GM21576 (cell line): ENCODE results near the gene XIRP2.

Source experiments
- ATAC-seq: cut with Tn5 transposase; IDR thresholded peaks from one replicate; pipeline ENCODE4 v1.9.1; 2021; ENCODE audit warnings: mild to moderate bottlenecking, moderate library complexity; ENCODE audit not compliant: unreplicated experiment

Gene XIRP2

GRCh38 chr2:167271932-167272331 lies 383.7 kb downstream of the XIRP2 start:
- no peak for ATAC-seq

GRCh38 chr2:167275046-167275445 lies 386.8 kb downstream of the XIRP2 start:
- ATAC-seq = no peak

DNA sequence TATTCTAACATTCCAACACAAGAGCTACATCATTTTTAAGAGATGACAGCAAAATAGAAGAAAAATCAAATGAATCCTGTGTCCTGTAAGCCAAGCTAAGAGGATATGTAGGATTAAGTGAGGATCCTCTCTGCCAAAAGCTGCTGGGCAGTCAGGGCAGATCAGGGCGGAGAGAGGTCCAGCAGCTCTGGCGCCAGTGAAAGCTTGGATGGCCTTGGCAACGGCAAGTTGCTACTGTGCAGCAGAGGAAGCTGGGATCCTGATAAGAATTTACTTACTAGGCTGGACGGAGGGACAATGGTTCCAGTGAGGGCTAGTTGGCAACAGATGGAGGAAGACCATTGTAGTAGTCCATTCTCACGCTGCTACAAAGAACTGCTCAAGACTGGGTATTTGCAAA lies 391.5 kb downstream of the XIRP2 start:
- ATAC-seq = no peak

DNA sequence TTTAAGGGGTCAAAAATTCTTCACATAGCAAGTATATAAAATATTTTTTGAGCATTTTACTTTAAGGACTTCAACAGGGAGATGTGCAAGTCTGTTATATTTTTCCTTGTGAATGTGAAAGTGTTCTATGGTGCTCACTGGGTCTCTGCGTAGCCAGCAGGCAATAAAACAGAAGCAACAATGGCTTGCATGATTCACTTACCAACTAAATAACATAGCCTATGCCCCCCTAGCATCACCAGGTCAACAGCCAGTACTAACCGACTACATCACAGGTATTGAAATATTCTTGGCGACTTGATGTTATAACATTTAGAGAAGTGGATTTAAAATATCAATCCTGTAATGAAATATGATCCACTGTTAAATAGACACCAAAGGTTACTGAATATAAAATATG lies 398.9 kb downstream of the XIRP2 start:
- ATAC-seq = no peak

DNA sequence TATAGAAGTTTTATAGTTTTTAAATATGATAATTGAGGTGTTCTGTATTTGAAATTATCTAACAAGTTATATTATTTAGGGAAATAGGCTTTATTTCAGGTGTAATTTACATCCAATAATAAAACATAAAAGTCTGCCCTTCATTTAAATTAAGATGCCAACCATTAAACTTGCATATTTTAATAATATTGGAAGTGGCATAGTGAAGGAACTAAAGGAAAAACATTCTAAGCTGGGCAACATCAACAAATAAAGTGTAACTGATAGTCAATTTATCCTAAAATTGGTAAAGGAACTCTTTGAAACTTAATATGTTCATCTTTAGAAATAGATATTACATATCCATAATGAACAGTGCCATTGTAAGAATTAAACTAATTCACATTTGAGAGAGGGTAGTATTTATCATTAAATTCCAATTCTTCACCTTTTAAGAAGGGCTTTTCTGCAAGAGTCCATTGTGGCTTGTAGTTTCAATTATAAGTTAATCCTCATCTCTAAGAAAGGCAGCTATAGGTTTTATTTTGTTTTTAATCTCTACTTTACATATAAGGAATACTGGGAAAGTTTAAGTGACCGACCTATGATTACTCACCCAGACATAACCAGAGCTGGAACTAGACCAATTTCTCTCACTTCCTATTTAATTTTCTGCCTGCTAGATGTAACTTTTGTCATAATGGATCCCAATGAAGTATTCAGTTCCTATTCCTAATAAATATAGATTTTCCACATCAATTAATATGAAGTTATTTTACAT lies 401.6 kb downstream of the XIRP2 start:
- ATAC-seq = no peak

- peak; percentile 99 for ATAC-seq
Measured at GRCh38 chr2:167292430-167293171, 404.3 kb downstream of the XIRP2 start, which contains the start of gene B3GALT1. B3GALT1 (plus strand) TSS chr2:167293001.

DNA sequence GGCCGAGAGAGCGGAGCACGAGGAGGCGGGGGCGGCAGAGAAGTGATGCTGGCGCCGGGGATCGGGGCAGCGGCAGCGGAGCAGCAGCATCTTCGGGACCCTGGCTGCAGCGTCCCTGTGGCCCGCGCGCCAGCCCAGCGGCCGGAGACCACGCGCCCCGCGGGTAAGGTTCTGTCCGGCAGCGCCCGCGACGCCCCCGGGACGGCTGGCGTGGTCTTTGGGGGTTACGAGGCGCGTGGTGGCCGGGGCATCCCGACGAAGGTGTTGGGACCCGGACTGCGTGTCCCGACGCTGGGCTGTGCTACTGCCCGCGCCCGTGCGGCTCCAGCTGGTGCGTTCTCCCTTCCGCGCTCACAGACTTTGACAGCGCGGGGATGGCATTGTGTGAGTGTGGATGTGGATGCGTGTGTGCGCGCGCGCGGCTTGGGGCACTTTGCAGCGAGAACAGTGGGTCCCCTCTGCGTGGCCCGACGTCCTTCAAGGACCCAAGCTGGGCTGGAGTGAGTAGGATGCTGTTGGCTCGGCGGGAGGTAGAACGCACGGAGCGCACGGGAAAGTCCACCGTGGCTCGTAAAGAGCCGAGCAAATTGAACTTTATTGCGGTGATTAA lies 405.0 kb downstream of the XIRP2 start:
- ATAC-seq = peak; percentile 15

DNA sequence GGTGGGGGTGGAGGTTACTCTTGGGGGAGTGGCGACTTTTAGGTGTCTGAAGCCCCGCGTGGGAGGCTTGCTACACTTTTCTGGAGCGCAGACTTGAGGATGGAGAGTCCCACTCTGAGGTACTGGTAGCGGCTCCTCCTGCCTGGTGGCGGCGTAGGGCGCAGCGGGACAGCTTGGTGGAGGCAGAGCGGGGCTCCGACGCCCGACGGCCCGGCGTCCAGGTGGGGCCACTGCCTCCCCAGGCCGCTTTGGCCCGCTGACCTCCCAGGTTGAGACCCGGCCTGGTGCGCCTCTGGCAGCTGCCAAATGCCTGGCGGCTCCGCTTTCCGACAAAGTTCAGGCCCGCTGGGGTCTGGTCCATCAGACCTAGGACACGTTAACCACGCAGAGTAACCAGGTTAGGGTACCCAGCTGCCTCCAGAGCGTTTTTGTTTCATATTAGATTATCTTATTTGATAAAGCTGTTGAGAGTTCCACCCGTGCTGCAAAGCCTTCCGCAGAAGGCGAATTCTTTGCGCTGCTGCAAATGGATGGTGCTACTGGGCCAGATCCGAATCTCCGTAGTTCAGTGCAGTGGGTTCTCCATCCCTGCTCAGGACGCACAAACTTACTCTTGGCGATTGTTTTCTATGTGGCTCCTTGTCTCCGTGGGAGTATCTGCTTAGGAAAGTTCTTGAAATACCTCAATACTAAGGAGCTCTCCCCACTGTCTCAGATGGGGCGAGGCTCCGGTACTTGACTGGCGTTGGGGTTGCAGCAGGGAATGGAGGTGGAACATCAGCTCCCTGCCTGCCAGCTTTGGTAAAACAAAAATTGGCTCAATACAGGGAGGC lies 405.9 kb downstream of the XIRP2 start:
- no peak for ATAC-seq

GRCh38 chr2:167294776-167295140 lies 406.5 kb downstream of the XIRP2 start:
- ATAC-seq = no peak

DNA sequence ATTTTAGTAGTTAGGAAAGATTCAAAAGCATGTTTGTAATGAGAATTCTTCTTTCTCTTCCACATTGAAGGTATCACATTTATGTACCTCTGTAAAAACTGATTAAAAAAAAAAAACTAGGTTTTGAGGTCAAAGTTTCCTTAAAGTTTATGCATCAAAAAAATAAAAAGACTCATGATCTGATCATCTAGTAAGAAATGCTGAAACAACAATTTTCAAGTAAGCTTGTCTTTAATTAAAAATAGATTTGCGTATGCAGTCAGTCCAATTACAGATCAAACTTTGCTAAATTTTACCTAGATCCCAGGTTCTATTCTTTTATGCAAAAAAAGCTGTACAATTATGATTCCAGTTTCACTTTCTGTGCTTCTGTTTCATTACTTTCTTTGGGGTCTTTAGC lies 409.0 kb downstream of the XIRP2 start:
- ATAC-seq = no peak

- ATAC-seq = no peak
Measured at GRCh38 chr2:167298017-167298416, 409.7 kb downstream of the XIRP2 start.
